Measurements from ENCODE around the gene ALDH5A1. TPM values are rescaled to one million over a fixed set of nuclear protein-coding genes. Genes with fewer than 3 reads are reported as not detected.

Gene ALDH5A1
- total RNA-seq, 4 donors from 2014 or later = 7.8 to 12.0 (median 11.5) TPM

GRCh38 chr6:24481449-24481848 is 13.3 kb upstream of the ALDH5A1 start:
- TF ChIP-seq EP300 (IDR thresholded peaks at IDR 0.05) (no peak), CTCF (IDR thresholded peaks at IDR 0.05) (no peak), POLR2A (IDR thresholded peaks at IDR 0.05) (no peak)
- H3K9me3 ChIP-seq = no peaks in the 10 kb centered on the region
- no peaks in the 10 kb centered on the region for H3K27me3 ChIP-seq
- no peaks in the 10 kb centered on the region for H3K36me3 ChIP-seq
- H3K4me3 ChIP-seq = no peak overlapping the region
- H3K4me1 ChIP-seq = no peaks in the 10 kb centered on the region
- DNase-seq (ENCODE audit: low spot score in 2 of 2) = no peak
- 84 to 86% methylated on average over 5 of the region's 5 CpGs for WGBS, 2 donors
- no peak overlapping the region for H3K27ac ChIP-seq

- Histone ChIP-seq H3K27ac (no peak overlapping the region), H3K9me3 (no peaks in the 10 kb centered on the region), H3K4me3 (no peak overlapping the region), H3K36me3 (no peaks in the 10 kb centered on the region), H3K4me1 (no peaks in the 10 kb centered on the region), H3K27me3 (no peaks in the 10 kb centered on the region)
- whole genome bisulfite sequencing, 2 donors = 89 to 92% methylated on average over 7 of the region's 7 CpGs
- TF ChIP-seq CTCF (IDR thresholded peaks at IDR 0.05) (no peak), EP300 (IDR thresholded peaks at IDR 0.05) (no peak), POLR2A (IDR thresholded peaks at IDR 0.05) (no peak)
- no peak for DNase-seq (ENCODE audit: low spot score in 2 of 2)
Measured at GRCh38 chr6:24484657-24485323, 10.0 kb upstream of the ALDH5A1 start.

GRCh38 chr6:24486065-24486464 is 8.7 kb upstream of the ALDH5A1 start:
- WGBS, 2 donors = 85 to 91% methylated on average over 4 of the region's 4 CpGs
- no peak for DNase-seq (ENCODE audit: low spot score in 2 of 2)
- H3K4me1 ChIP-seq = no peaks in the 10 kb centered on the region
- no peaks in the 10 kb centered on the region for H3K27me3 ChIP-seq
- no peak overlapping the region for H3K4me3 ChIP-seq
- H3K36me3 ChIP-seq = no peaks in the 10 kb centered on the region
- TF ChIP-seq EP300 (IDR thresholded peaks at IDR 0.05) (no peak), POLR2A (IDR thresholded peaks at IDR 0.05) (no peak), CTCF (IDR thresholded peaks at IDR 0.05) (no peak)
- no peak overlapping the region for H3K27ac ChIP-seq
- no peaks in the 10 kb centered on the region for H3K9me3 ChIP-seq

- H3K4me3 ChIP-seq = no peak within 1 kb of the TSS
- WGBS, 2 donors = 93 to 94% methylated on average over 6 of the region's 6 CpGs
- DNase-seq (ENCODE audit: low spot score in 2 of 2) = no peak
Measured at GRCh38 chr6:24489470-24489869, 5.3 kb upstream of the ALDH5A1 start, which contains the start of gene GPLD1. TSS of gene GPLD1 (minus strand) at chr6:24489578. CDS start at chr6:24489511, 67 bp downstream.

More at GRCh38 chr6:24489470-24489869, 5.3 kb upstream of the ALDH5A1 start, which contains the start of gene GPLD1:
- TF ChIP-seq CTCF (IDR thresholded peaks at IDR 0.05) = no peak
- Histone ChIP-seq H3K27ac (no peak within 1 kb of the TSS), H3K27me3 (no peaks in the 10 kb centered on the region), H3K9me3 (no peaks in the 10 kb centered on the region), H3K4me1 (peaks cover 0 to 10% (median 5%) of the 10 kb centered on the region in 4 donors), H3K36me3 (no peaks in the 10 kb centered on the region)

Data from tibial nerve (tissue), 4 donors.